ENCODE data around the gene PLEKHA8.

The PLEKHA8 gene

GRCh38 chr7:30171766-30172447 is 143.7 kb downstream of the PLEKHA8 start:
- no peak for DNase-seq

GRCh38 chr7:30172451-30172850 is 144.2 kb downstream of the PLEKHA8 start:
- no peak for DNase-seq

GRCh38 chr7:30173058-30173897 is 145.1 kb downstream of the PLEKHA8 start:
- no peak for DNase-seq

- no peak for DNase-seq
These were observed 147.0 kb downstream of the PLEKHA8 start for GRCh38 chr7:30175180-30175579.

- DNase-seq = no peak
These were observed 147.5 kb downstream of the PLEKHA8 start for GRCh38 chr7:30175636-30176147.

GRCh38 chr7:30176463-30177109 is 148.4 kb downstream of the PLEKHA8 start:
- DNase-seq = no peak

GRCh38 chr7:30177186-30177585 is 149.0 kb downstream of the PLEKHA8 start:
- no peak for DNase-seq

- no peak for DNase-seq
These were observed 149.8 kb downstream of the PLEKHA8 start for GRCh38 chr7:30177965-30178364.

- peak in 1 of 2 donors; percentile 7 for DNase-seq
These were observed 150.7 kb downstream of the PLEKHA8 start for GRCh38 chr7:30178748-30179436.

Measured in bone marrow (tissue), 2 donors.